ENCODE results near the gene PTPRB.

DNA sequence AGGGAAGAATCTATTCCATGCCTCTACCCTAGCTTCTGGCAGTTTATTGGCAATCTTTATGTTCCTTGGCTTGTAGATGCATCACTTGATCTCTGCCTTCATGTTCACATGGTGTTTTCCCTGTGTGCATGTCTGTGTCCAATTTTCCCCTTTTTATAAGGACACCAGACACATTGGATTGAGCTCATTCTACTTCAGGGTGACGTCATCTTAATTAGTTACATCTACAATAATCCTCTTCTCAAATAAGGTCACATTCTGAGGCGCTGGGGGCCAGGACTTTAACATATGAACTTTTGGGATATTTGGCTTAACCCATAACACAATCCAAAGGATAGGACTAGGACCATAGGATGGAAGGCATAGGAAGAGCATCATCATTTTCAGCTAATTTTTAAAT is 169.8 kb downstream of the PTPRB start:
- TF ChIP-seq, protein P1, sequence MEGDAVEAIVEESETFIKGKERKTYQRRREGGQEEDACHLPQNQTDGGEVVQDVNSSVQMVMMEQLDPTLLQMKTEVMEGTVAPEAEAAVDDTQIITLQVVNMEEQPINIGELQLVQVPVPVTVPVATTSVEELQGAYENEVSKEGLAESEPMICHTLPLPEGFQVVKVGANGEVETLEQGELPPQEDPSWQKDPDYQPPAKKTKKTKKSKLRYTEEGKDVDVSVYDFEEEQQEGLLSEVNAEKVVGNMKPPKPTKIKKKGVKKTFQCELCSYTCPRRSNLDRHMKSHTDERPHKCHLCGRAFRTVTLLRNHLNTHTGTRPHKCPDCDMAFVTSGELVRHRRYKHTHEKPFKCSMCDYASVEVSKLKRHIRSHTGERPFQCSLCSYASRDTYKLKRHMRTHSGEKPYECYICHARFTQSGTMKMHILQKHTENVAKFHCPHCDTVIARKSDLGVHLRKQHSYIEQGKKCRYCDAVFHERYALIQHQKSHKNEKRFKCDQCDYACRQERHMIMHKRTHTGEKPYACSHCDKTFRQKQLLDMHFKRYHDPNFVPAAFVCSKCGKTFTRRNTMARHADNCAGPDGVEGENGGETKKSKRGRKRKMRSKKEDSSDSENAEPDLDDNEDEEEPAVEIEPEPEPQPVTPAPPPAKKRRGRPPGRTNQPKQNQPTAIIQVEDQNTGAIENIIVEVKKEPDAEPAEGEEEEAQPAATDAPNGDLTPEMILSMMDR (IDR thresholded peaks at IDR 0.05): no peak
- TF ChIP-seq EZH2 (IDR thresholded peaks at IDR 0.05; ENCODE audit: borderline replicate concordance, insufficient read depth, low read depth, low read length, poor library complexity, severe bottlenecking): no peak
